ENCODE measurements around the gene NFIX. TPM values are rescaled to one million over a fixed set of nuclear protein-coding genes. Genes with fewer than 3 reads are reported as not detected.
A peak's percentile ranks its signal among the peaks of the same experiment; 100 is the strongest.

NFIX gene
- polyA plus RNA-seq, 3 donors from 2014 or later = 0.49 TPM; not detected in 2

DNA sequence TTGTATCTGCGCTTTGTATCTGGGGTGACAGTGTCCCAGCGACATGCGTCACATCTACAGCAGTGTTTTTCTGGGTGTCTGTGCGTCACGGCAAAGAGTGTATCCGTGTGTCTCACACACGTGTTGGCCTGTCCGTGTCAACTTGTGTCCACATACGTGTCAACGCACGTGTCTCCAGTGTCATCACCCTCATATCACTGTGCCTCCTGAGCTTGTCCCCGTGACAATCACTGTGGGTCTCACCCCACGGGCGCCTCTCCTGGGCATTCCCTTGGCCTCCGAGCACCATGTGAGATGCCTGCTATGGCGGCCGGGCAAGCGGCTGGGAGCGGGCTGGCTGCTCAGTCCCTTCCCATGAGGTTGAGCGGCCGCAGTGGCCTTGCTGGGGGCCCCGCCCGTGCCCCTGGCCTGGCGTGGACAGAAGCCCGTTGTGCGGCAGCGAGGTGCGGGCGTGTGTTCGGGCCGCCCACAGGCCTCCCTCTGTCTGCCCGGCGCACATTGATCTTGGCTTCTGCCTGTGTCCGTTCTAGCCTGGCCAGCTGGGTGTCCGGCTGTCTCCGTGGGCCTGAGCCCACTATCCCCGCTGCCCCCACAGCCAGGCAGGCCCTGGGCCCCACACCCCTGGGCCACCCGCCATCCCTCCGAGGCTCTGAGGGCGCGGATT is 6.4 kb downstream of the NFIX start:
- DNase-seq = no peak
- Mint-ChIP-seq H3K36me3 (peaks cover 0 to 4% (median 0%) of the 10 kb centered on the region in 3 donors), H3K9me3 (no peaks in the 10 kb centered on the region), H3K27ac (no peak overlapping the region), H3K4me1 (peaks cover 0 to 1% of the 10 kb centered on the region in 2 donors), H3K27me3 (ENCODE audit: low read depth in 3 of 3) (peaks cover 12 to 21% (median 17%) of the 10 kb centered on the region in 3 donors), H3K4me3 (no peak overlapping the region)

DNA sequence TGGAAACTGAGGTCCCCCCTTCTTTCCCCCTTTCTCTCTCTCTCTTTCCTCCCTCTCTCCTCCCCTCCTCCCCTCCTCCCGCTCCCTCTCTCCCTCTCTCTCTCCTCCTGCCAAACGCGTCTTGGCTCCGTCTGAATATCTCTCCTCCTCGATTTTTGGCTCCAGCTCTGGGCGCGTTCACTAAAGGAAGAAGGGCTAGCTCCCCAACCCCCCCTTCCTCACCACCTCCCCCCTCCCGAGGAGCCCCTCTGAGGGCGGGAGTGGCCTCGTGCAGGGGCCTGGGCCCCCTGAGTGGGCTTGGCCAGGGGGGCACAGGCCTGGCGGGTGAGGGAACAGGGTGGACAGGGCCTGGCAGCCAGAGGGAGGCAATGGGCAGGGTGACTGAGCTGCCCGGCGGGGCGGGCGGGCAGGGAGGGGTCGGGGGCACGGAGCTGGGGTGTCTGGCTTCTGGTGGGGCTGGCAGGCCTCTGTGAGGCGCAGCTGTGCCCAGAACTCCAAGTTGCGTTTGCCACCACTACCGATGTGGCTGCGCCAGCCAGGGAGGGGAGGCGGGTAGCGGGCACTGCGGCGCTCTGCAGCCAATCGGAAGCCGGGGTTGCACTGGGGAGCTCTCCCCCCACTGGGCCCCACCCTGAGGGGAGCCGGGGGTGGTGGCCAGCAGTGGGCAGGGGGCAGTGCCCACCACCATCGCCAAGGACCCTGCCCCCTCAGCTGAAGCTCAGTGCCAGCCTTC is 7.1 kb downstream of the NFIX start:
- H3K4me3 Mint-ChIP-seq = no peak overlapping the region
- H3K27ac Mint-ChIP-seq = no peak overlapping the region
- peaks cover 0 to 2% (median 0%) of the 10 kb centered on the region in 6 donors for H3K9me3 Mint-ChIP-seq
- no peak for DNase-seq
- peaks cover 0 to 4% (median 0%) of the 10 kb centered on the region in 3 donors for H3K36me3 Mint-ChIP-seq
- H3K27me3 Mint-ChIP-seq (ENCODE audit: low read depth in 3 of 3) = peaks cover 9 to 14% (median 11%) of the 10 kb centered on the region in 3 donors
- no peaks in the 10 kb centered on the region for H3K4me1 Mint-ChIP-seq

DNA sequence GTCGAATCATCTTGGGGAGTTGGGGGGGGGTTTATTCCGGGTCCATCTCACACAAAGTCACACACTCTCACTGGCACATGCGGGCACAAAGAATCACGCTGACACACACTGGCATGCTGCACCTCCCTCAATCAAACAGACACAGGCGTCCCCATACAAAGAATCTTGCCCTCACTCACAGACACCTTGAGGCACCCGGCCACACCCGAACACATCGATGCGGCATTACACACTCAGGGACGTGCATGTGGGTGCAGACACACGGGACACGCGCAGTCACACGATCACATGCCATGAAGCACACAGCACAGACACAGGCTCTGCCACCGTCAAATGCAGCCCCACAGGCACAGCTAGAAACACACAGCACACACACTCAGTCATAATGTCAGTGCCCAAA is 7.8 kb downstream of the NFIX start:
- Mint-ChIP-seq H3K4me1 (no peaks in the 10 kb centered on the region), H3K9me3 (peaks cover 0 to 3% (median 0%) of the 10 kb centered on the region in 6 donors), H3K4me3 (no peak overlapping the region), H3K36me3 (peaks cover 0 to 1% (median 0%) of the 10 kb centered on the region in 3 donors), H3K27ac (no peak overlapping the region), H3K27me3 (ENCODE audit: low read depth in 3 of 3) (peaks cover 9 to 10% (median 10%) of the 10 kb centered on the region in 3 donors)
- DNase-seq = no peak

DNA sequence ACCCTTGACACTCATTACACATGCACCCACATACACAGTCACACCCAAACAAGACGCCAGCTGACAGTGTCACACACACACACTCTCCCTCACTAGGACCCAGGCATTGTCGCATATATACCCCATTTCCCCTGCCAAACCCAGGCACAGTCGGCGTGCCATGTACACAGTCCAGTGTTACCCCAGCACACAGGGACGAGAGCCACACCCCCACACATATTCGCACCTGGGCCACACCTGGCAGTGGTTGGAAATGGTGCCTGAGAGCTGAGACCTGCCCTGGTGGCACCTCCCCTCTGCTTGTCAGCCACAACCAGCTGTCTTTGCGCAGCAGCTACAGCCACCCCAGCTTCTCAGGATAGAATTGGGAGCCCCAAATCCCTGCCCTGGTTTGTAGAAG is 9.0 kb downstream of the NFIX start:
- DNase-seq = no peak
- Mint-ChIP-seq H3K4me1 (no peaks in the 10 kb centered on the region), H3K36me3 (no peaks in the 10 kb centered on the region), H3K9me3 (peaks cover 0 to 3% (median 0%) of the 10 kb centered on the region in 6 donors), H3K4me3 (no peak overlapping the region), H3K27ac (peak overlapping the region in 1 of 6 donors; percentile 29), H3K27me3 (ENCODE audit: low read depth in 3 of 3) (peaks cover 13 to 16% (median 14%) of the 10 kb centered on the region in 3 donors)

DNA sequence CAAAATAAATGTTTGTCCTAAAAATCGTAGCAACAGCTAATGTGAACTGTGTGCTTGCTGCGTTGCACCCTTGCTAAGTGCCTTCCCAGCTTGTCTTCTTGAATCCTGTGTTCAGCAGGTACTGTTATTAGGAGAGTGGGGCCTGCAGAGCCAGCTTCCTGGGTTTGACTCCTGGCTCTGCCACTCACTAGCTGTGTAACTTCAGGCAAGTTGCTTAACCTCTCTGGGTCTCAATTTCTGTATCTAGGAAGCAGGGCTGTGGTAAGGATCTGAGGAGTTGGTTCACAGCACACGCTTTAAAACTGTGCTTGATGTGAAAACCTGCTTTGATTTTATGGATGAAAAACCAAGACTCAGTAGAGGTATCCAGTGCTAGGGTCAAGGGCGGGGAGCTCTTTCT is 10.0 kb downstream of the NFIX start:
- Mint-ChIP-seq H3K27ac (no peak overlapping the region), H3K4me3 (no peak overlapping the region), H3K4me1 (no peaks in the 10 kb centered on the region), H3K9me3 (peaks cover 0 to 3% (median 0%) of the 10 kb centered on the region in 6 donors), H3K36me3 (no peaks in the 10 kb centered on the region), H3K27me3 (ENCODE audit: low read depth in 3 of 3) (peaks cover 11 to 15% (median 15%) of the 10 kb centered on the region in 3 donors)
- no peak for DNase-seq

DNA sequence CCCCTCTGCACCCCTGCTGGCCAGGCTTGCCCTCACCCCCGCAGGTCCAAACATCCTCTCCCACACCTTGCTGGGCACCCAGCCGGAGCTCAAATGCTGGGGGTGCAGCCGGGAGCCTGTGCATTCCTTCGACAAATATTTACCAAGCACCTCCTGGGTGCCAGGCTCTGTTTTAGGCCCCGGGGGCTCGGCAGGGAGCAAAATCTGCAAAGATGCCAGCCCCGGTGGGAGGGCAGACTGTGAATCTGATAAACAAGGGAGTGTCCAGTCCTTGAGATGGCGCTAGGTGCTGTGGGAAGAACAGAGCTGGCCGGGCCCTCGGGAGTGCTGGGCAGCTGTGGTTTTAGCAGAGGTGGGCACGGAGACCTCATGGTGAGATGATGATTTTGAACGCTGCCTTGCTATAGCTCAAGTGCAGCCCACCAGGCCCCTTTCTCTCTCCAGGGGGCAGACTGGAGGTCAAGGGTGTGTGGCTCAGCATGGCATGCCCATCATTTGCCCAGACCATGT is 10.6 kb downstream of the NFIX start:
- H3K4me3 Mint-ChIP-seq = no peak overlapping the region
- peaks cover 14 to 22% (median 18%) of the 10 kb centered on the region in 3 donors for H3K27me3 Mint-ChIP-seq (ENCODE audit: low read depth in 3 of 3)
- H3K27ac Mint-ChIP-seq = no peak overlapping the region
- no peak for DNase-seq
- no peaks in the 10 kb centered on the region for H3K4me1 Mint-ChIP-seq
- no peaks in the 10 kb centered on the region for H3K36me3 Mint-ChIP-seq
- peaks cover 0 to 3% (median 0%) of the 10 kb centered on the region in 6 donors for H3K9me3 Mint-ChIP-seq

DNA sequence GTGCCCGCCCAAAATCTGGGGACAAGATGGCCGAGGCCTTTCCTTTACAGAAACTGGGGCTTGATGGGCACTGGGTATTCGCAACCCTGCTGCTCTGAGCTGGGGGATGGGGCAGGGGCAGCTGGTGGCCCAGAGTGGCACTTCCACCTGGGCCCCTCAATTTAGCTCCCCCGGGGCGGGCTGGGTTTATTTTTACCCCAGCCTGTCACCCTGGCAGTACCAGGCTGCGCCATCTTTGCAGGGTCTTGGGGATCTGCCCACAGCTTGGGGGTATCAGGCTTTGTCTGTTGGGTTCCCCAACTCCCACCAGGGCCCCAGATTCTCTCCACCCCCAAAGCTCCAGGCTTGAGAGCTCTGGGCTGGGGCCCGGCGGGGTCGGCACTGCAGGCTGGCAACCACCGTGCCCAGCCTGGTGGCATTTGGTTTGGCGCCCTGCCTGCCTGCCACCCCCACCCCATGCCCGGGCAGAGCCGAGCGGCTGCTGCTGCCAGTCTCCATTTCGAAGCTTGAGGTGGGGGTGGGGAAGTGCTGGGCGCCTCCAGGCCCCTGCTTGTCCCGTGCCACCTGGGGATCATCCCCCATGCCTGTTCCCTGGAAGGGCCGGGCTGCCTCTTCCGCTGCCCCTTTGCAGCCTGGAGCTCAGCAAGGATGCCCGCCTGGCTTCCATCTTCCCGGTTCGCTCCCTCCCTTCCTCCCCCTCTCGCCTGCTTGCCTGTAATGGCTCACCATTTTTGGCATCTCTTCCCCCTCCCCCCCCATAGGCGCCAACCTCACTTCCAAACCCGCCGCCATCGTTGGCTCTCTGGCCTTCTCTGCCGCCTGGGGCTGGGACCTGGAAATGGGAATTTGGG is 11.4 kb downstream of the NFIX start:
- no peaks in the 10 kb centered on the region for H3K36me3 Mint-ChIP-seq
- no peak overlapping the region for H3K27ac Mint-ChIP-seq
- H3K4me1 Mint-ChIP-seq = peaks cover 0 to 2% of the 10 kb centered on the region in 2 donors
- no peak for DNase-seq
- no peak overlapping the region for H3K4me3 Mint-ChIP-seq
- peaks cover 0 to 3% (median 0%) of the 10 kb centered on the region in 6 donors for H3K9me3 Mint-ChIP-seq
- peaks cover 20 to 28% (median 20%) of the 10 kb centered on the region in 3 donors for H3K27me3 Mint-ChIP-seq (ENCODE audit: low read depth in 3 of 3)

DNA sequence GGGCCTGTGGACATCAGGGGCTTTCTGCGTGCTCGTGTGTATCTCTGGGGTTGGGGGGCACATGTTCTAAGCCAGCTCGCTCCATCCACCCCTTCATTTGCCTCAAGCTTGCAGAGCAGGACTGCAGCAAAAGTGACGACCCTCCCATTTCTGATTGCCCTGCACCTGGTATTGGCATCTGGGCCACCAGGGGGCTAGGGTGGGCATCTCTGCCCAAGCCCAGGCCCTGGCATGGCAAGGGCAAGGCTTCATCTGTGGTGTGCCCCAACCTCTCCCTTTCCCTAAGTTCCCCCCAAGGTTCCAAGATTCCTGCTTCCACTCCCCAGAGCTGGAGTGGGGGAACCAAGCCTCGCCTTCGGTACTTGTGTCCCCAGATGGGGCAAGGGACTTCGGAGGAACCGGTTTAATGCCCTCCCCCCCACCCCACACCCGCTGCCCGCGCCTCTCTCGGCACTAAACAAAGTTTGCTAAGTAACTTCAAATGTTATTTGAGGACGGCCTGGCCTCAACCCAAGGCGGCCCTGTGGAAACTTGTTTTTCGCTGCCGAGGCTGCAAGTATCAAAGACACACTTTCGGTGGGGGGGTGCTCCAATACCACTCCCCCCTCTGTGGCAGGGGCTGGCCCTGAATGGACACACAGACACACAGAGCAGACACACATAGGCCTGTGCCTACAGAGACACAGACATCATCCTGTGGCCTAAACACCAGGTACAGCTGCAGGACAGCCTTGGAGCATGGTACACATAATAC is 12.2 kb downstream of the NFIX start:
- H3K9me3 Mint-ChIP-seq = peaks cover 0 to 3% (median 0%) of the 10 kb centered on the region in 6 donors
- H3K36me3 Mint-ChIP-seq = no peaks in the 10 kb centered on the region
- no peak overlapping the region for H3K27ac Mint-ChIP-seq
- peaks cover 23 to 34% (median 26%) of the 10 kb centered on the region in 3 donors for H3K27me3 Mint-ChIP-seq (ENCODE audit: low read depth in 3 of 3)
- H3K4me1 Mint-ChIP-seq = peaks cover 2 to 4% of the 10 kb centered on the region in 2 donors
- H3K4me3 Mint-ChIP-seq = no peak overlapping the region
- DNase-seq = no peak

DNA sequence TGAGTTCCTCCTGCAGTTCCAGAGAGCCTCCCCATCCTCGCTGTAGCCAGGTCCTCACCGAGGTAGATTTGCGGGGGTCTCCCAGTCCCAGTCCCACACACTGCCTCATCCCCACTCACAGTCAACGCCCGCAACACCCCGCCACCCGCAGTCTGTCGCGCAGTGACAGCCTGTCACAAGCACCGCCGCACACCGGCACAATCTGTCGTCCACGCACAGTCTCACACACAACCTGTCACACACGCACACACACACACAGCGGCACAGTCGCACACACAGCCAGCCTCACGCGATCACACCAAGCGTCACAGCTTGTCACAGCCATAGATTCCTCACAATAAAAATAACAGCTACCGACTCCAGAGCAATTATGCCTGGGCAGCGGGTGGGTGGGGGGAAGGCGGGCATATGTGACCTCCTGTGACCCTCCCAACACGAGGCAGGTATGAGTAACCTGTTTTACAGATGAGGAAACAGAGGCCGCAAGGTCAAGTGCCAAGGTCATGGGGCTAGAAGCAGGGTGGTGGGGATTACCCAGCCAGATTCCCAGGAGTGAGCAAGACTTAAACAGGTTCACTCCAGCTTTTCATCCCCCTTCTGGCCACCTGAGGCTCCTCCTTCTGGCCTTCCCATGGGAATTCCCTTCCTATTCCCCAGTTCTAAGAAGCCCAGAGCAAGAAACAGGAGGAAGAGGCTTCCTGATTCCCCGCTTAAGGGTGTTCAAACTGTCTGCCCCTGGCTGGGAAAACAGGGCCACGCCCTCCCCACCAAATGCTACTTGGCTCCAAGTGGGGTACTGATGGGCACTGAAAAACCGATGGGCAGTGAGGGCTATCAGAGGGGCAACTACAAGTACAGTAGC is 13.9 kb downstream of the NFIX start:
- Mint-ChIP-seq H3K4me1 (peaks cover 19 to 20% of the 10 kb centered on the region in 2 donors), H3K4me3 (no peak overlapping the region), H3K27ac (no peak overlapping the region), H3K36me3 (no peaks in the 10 kb centered on the region), H3K27me3 (ENCODE audit: low read depth in 3 of 3) (peaks cover 38 to 50% (median 43%) of the 10 kb centered on the region in 3 donors), H3K9me3 (peaks cover 0 to 10% (median 0%) of the 10 kb centered on the region in 6 donors)
- DNase-seq = no peak

DNA sequence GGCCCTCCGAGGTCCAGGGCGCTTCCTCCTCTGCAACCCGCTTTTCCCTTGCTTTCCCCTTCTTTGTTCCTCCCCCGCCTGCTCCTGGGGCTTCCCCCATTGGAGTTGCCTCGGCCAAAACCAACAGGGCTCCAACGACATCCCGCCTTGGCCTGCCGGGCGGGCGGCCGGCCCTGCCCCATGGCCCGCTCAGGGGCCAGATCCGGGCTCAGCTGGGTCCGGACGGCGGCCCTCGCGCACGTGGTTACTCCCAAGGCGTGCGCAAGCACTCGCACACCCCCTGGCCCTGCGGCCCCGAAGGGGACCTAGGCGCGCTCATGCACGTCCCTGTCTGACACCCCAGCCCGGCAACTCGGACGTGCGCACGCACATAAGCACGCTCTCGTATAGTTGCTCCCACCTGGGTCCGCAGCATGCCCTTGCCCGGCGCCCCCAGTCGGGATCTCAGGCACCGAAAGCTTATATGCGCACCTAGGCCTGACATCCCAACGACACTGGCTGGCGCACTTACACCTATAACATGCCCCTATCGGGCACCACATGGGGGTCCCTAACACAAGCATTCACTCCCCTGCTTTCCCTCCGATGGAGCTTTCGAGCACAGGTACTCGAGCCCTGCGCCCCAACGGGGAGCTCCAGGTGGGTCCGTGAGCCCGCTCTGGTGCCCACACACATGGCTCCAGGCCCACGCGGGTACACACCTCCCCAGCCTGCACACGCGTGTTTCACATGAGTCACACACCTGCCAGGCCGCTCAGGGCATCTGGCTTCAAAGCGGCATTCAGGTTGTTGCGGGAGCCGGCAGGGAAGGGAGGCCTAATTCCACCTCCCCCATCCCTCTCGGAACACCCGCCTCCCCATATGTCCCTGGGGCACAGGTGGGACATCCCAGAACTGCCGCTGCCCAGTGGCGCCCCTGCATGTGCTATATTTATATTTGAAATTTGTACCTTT is 15.0 kb downstream of the NFIX start:
- no peak overlapping the region for H3K27ac Mint-ChIP-seq

DNA sequence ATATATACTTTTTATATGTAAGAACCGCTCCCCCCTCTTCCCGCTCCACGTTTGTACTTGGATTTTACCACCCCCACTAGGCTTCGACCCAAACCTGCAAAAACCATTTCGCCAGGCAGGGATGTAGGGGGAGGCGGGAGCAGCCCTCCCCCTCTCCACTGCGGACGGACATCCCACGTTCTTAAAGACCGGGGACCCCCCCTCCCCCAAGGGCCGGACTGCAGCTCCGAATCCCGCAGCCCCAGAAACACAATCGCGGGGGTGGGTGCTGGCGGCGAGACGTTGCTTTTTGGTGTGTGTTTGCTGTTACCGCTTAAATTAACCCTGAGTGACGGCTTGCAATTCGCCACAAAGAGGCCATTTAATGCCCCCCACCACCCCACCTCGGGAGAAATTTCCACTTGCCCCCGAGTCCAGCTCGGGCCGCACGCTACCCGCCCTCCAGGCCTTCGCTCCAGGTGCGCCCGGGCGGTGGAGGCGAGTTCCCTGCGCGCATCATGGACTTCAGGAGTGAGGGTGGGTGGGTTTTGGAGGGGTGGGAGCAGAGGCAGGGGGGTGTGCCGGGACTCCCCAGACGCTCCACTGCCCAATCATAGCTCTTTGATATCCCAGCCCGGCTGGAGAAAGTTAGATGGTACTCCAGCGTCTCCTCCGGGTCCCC is 15.8 kb downstream of the NFIX start:
- H3K4me3 Mint-ChIP-seq = peak overlapping the region in 2 of 5 donors; percentile 32 to 40

More for the DNA sequence above, 15.0 kb downstream of the NFIX start:
- no peak for DNase-seq
- Mint-ChIP-seq H3K27me3 (ENCODE audit: low read depth in 3 of 3) (peaks cover 45 to 59% (median 50%) of the 10 kb centered on the region in 3 donors), H3K4me3 (no peak overlapping the region), H3K9me3 (peaks cover 0 to 12% (median 0%) of the 10 kb centered on the region in 6 donors), H3K36me3 (no peaks in the 10 kb centered on the region), H3K4me1 (peaks cover 24 to 27% of the 10 kb centered on the region in 2 donors)

More for the DNA sequence above, 15.8 kb downstream of the NFIX start:
- Mint-ChIP-seq H3K9me3 (peaks cover 0 to 12% (median 0%) of the 10 kb centered on the region in 6 donors), H3K27ac (no peak overlapping the region), H3K4me1 (peaks cover 24 to 27% of the 10 kb centered on the region in 2 donors), H3K36me3 (no peaks in the 10 kb centered on the region), H3K27me3 (ENCODE audit: low read depth in 3 of 3) (peaks cover 46 to 65% (median 52%) of the 10 kb centered on the region in 3 donors)
- DNase-seq = no peak
